ENCODE measurements around the gene NFKB1.
A peak's percentile ranks its signal among the peaks of the same experiment; 100 is the strongest.
"Not testable (repeated sequence)": the region's sequence is repeated elsewhere in the genome, so short reads cannot be mapped to it uniquely, and the experiment has no call there.

NFKB1 gene

GRCh38 chr4:102604222-102604940 is 103.2 kb downstream of the NFKB1 start:
- DNase-seq = no peak

GRCh38 chr4:102606261-102606660 is 105.1 kb downstream of the NFKB1 start:
- no peak for DNase-seq

DNA sequence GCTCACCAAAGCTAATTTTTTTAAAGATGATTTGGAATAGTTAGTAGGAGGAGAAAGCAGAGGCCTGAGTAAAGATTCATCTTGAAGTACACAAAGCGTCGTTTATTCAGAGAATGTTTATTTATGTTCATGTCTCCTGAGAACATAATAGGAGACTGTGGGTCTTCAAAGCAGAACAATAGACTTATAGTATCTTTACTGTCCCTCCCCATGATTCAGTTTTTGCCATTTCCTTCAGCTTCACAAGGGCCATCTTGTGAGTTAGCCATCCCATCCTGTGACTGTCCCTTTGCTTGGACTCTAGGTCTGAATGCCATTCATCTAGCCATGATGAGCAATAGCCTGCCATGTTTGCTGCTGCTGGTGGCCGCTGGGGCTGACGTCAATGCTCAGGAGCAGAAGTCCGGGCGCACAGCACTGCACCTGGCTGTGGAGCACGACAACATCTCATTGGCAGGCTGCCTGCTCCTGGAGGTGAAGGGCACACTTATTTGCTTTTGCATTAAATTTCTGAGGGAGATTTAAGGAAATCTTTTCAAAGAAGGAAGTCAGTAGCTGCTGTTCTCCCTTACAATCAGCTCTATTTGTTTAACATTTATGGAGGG is 105.8 kb downstream of the NFKB1 start:
- no peak for DNase-seq

DNA sequence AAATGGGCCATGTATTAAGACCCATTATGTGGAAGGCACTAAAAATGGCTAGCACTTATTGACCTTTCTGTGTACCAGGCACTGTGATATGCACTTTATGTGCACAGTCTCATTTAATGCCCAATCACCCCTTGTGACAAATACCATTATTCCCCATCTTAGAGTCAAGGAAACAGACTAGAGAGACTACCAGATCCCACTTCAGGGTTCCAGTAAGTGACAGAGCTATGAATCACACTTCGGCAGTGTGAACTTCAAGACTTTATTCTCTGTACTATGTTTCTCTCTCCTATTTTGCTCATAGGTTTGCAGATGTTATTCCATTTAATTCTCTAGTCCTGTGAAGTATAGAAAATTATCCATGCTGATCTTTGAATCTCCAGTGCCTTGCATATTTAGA is 107.0 kb downstream of the NFKB1 start:
- DNase-seq = no peak

DNA sequence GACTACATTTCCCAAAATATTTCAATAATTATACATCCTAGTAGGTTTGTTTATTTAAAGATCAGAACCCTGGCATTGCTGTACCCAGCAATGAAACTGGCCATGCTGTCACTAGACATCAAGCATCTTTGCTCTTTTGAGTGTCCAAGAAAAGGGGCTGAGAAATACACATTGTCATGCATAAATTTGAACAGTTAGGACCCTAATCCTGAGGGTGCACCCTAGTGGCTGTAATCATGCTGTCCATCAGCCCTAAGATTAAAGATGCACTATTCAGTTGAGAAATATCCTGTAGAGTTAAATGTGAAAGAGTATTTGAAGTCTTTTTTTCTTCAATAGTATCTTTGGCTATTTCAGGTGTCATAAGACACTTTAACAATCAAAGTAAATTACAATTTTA is 108.8 kb downstream of the NFKB1 start:
- no peak for DNase-seq

- no peak for DNase-seq
Measured at GRCh38 chr4:102610476-102610875, 109.3 kb downstream of the NFKB1 start.

DNA sequence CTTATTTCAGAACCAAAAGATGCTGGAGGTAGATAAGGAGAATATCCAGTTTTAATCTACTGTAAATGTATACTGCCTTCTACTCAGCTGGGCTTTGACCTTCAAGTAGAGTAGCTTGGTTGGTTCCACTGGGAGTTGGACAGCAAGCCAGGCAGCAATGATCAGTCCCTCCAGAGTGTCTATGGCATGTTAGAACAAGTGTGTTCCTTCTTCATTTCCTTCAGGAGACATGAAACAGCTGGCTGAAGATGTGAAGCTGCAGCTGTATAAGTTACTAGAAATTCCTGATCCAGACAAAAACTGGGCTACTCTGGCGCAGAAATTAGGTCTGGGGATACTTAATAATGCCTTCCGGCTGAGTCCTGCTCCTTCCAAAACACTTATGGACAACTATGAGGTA is 111.1 kb downstream of the NFKB1 start:
- no peak for DNase-seq

- no peak for DNase-seq
Measured at GRCh38 chr4:102612824-102613366, 111.7 kb downstream of the NFKB1 start.

GRCh38 chr4:102614801-102615200 is 113.6 kb downstream of the NFKB1 start:
- DNase-seq = no peak

DNA sequence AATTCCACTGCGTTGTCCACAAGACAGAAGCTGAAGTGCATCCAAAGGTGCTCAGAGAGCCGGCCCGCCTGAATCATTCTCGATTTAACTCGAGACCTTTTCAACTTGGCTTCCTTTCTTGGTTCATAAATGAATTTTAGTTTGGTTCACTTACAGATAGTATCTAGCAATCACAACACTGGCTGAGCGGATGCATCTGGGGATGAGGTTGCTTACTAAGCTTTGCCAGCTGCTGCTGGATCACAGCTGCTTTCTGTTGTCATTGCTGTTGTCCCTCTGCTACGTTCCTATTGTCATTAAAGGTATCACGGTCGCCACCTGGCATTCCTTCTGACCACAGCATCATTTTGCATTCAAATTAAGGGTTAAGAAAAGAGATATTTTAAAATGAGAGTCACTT is 115.5 kb downstream of the NFKB1 start:
- DNase-seq = peak; percentile 15

DNA sequence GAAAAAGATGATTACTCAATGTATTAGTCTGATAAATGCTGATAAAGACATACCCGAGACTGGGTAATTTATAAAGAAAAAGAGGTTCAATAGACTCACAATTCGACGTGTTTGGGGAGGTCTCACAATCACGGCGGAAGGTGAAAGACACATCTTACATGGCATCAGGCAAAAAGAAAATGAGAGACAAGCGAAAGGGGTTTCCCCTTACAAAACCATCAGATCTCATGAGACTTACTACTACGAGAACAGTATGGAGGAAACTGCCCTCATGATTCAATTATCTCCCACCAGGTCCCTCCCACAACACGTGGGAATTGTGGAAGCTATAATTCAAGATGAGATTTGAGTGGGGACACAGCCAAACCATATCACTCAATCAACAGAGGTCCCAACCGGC is 117.9 kb downstream of the NFKB1 start:
- DNase-seq = not testable (repeated sequence)

DNA sequence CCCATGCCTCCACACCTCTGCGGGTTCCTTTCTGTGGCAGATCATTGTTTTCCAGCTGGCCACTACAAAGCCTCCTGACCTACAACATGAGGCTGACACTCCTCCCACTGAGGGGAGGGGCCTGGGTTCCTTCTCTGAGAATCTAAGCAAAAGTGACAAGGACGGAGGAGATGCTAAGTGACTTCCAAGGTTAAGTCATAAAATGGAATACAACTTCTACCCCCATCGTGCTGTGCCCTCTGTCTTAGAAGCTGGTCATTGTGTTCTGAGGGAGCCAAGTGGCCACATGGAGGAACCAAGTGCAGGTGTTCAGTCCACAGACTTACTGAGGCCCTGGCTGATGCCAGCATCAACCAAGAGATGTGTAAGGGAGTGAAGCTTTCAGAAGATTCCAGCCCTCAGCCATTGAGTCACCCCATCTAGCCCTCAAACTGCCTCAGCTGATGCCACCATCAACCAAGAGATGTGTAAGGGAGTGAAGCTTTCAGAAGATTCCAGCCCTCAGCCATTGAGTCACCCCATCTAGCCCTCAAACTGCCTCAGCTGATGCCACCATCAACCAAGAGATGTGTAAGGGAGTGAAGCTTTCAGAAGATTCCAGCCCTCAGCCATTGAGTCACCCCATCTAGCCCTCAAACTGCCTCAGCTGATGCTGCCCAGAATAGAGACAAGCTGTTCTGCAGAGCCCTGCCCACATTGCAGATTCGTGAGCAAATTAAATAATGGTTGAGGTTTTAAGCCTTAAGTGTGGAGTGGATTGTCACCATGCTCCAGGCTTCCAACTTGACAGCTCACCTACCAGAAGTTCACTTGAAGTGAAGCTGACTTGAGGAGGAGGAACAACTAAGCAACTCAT is 118.8 kb downstream of the NFKB1 start:
- not testable (repeated sequence) for DNase-seq

- peak; percentile 26 for DNase-seq
Measured at GRCh38 chr4:102620697-102621497, 119.7 kb downstream of the NFKB1 start.

DNA sequence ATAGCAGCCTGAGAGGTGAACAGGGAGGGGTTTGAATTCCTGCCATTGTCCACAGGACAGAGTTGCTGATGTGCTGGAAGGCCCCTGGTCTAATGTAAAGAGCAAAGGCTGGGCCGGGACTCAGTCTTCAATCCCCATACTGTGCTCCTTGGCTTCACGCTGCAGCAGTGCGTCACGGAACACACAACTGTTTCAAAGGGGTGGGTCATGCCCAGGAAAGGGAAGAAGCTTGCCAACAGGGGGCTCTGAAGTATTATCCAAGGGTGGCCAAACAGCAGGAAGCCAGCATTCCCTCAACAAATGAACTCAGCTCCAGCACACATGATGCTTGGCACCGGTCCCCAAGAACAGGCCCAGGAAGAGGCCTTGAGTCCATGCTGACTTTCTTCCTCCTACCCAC is 122.5 kb downstream of the NFKB1 start:
- peak; percentile 59 for DNase-seq

GRCh38 chr4:102624505-102624904 is 123.3 kb downstream of the NFKB1 start:
- no peak for DNase-seq

DNA sequence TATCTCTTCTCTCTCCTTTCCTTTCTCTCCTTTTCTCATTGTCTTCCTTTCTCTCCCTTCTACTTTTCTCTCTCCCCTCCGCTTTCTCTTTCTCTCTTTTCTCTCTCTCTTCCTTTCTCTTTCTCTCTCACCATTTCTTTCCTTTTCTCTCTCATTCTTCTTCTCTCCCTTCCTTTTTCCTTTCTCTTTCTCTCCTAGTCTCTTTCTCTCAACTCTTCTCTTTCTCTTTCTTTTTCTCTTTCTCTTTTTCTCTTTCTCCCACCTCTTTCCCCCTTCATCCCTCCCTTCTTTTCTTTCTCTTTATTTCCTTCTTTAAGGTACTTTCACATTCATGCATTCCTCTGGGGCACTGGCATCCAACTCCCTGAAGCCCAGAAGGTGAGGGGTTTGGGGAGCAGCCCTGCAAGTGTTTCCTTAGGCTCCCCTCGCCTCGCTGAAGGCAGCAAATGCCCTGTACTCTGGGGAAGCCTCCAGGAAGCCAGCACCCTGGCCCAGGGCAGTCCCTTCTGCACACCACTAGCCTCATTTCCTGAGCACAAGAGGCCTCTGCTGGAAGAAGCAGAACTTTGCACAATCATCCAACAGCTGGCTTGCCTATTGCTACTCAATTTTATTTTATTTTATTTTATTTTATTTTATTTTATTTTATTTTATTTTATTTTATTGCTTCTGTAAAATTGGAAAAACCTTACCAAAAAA is 124.2 kb downstream of the NFKB1 start:
- no peak for DNase-seq

- DNase-seq = no peak
Measured at GRCh38 chr4:102627831-102628523, 126.8 kb downstream of the NFKB1 start.

DNA sequence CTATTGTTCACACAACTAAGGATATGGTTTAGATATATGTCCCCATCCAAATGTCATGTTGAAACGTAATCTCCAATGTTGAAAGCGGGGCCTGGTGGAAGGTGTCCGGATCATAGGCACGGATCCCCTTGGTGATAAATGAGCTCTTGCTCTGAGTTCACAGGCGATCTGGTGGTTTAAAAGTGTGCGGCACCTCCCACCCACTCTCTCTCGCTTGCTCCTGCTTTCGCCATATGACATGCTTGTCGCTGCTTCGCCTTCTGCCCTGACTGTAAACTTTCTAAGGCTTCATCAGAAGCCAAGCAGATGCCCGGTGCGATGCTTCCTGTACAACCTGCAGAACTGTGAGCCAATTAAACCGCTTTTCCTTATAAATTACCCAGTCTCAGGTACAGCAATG is 128.5 kb downstream of the NFKB1 start:
- DNase-seq = no peak

- no peak for DNase-seq
Measured at GRCh38 chr4:102631616-102632015, 130.5 kb downstream of the NFKB1 start.

- no peak for DNase-seq
Measured at GRCh38 chr4:102632241-102633065, 131.3 kb downstream of the NFKB1 start.

- DNase-seq = no peak
Measured at GRCh38 chr4:102633100-102633499, 131.9 kb downstream of the NFKB1 start.
